DMS53 (cell line): ENCODE data around the gene BUD31.

Source experiments
- DNase-seq: peaks from one replicate; lab custom pipeline; 2025; lab: John Stamatoyannopoulos, UW

The BUD31 gene

GRCh38 chr7:99433158-99433557 lies 24.4 kb downstream of the BUD31 start:
- no peak for DNase-seq

GRCh38 chr7:99437946-99438572 lies 29.3 kb downstream of the BUD31 start:
- DNase-seq, result peak; percentile 58

GRCh38 chr7:99438573-99439480 lies 30.1 kb downstream of the BUD31 start, which contains the start of the genes CPSF4 and PTCD1:
CPSF4 (plus strand) TSS chr7:99438943; CDS start chr7:99439083, 140 bp downstream.
PTCD1 (minus strand) TSS chr7:99438798; CDS start chr7:99435242, 3,556 bp downstream.
- peak; percentile 98 for DNase-seq

- no peak for DNase-seq
Observed at GRCh38 chr7:99440195-99440594, 31.4 kb downstream of the BUD31 start.

- DNase-seq, result no peak
Observed at GRCh38 chr7:99446096-99446495, 37.3 kb downstream of the BUD31 start.

- DNase-seq, result peak; percentile 69
Observed at GRCh38 chr7:99447943-99448342, 39.2 kb downstream of the BUD31 start.

- DNase-seq, result no peak
Observed at GRCh38 chr7:99448855-99449254, 40.1 kb downstream of the BUD31 start.

- no peak for DNase-seq
Observed at GRCh38 chr7:99449326-99449725, 40.6 kb downstream of the BUD31 start.

- no peak for DNase-seq
Observed at GRCh38 chr7:99451936-99452335, 43.2 kb downstream of the BUD31 start.

- DNase-seq, result no peak
Observed at GRCh38 chr7:99452541-99452940, 43.8 kb downstream of the BUD31 start.

- no peak for DNase-seq
Observed at GRCh38 chr7:99453105-99453504, 44.3 kb downstream of the BUD31 start.

GRCh38 chr7:99455874-99456273 lies 47.1 kb downstream of the BUD31 start:
- peak; percentile 42 for DNase-seq

GRCh38 chr7:99456288-99456687 lies 47.5 kb downstream of the BUD31 start:
- peak; percentile 48 for DNase-seq

- DNase-seq, result no peak
Observed at GRCh38 chr7:99457050-99457649, 48.4 kb downstream of the BUD31 start.

- no peak for DNase-seq
Observed at GRCh38 chr7:99457650-99458493, 49.1 kb downstream of the BUD31 start.

GRCh38 chr7:99459087-99459486 lies 50.3 kb downstream of the BUD31 start:
- peak; percentile 76 for DNase-seq

- no peak for DNase-seq
Observed at GRCh38 chr7:99460651-99461050, 51.9 kb downstream of the BUD31 start.

GRCh38 chr7:99461221-99461620 lies 52.5 kb downstream of the BUD31 start:
- peak; percentile 33 for DNase-seq

- DNase-seq, result no peak
Observed at GRCh38 chr7:99465421-99465768, 56.6 kb downstream of the BUD31 start.

GRCh38 chr7:99468336-99468918 lies 59.7 kb downstream of the BUD31 start:
- DNase-seq, result no peak
